Measurements from ENCODE around the gene PARD3B. TPM values are rescaled to one million over a fixed set of nuclear protein-coding genes. Genes with fewer than 3 reads are reported as not detected.
A peak's percentile ranks its signal among the peaks of the same experiment; 100 is the strongest.

The PARD3B gene
- total and polyA plus RNA-seq, 2 of the 4 experiments (the other 2 are of a cell fraction) = 3.3 to 15.6 TPM

DNA sequence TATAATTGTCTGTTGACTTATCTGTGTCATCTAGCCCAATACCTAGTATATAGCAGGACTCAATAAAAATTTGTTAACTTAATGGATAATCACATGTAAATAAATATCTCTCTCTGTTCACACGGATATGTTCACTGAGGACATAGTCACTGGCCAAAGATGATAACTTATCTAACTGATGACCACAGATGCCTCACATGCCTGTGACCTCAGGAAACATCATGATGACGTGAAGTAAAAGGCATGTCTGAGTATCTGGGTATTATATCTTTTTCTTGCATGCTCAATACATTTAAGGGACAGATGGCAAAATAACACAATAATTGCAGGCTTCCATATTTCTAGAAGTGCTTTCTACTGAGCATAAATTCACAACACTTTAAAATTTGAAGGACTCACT lies 41.4 kb upstream of the PARD3B start:
- Histone ChIP-seq H4K5ac (ENCODE audit: low read depth, low read length) (no peak overlapping the region), H2AK5ac (ENCODE audit: low read depth, low read length) (no peak overlapping the region), H2BK5ac (ENCODE audit: low read depth, low read length, poor library complexity, severe bottlenecking) (no peak overlapping the region), H4K8ac (ENCODE audit: low read depth in 2 of 2, low read length in 2 of 2) (no peak overlapping the region), H3K9me1 (ENCODE audit: insufficient read depth, low read length) (0 out of 2 replicates have a peak, but pooled peaks cover 2% of the 10 kb centered on the region), H2AFZ (replicated peaks; ENCODE audit: low read length, poor library complexity) (no peak overlapping the region), H3K4me2 (ENCODE audit: low read depth, low read length) (no peak overlapping the region), H3K79me1 (ENCODE audit: low read depth in 1 of 2, low read length in 2 of 2) (no peaks in the 10 kb centered on the region), H3K36me3 (ENCODE audit: control insufficient read depth, insufficient read depth, low read length) (no peaks in the 10 kb centered on the region), H2BK120ac (ENCODE audit: low read depth, low read length) (no peak overlapping the region), H3K23ac (ENCODE audit: low read depth, low read length) (no peak overlapping the region), H2BK20ac (ENCODE audit: low read depth, low read length) (no peak overlapping the region), H4K20me1 (ENCODE audit: insufficient read depth, low read length) (no peaks in the 10 kb centered on the region), H3K4me3 (ENCODE audit: insufficient read depth, low read depth, low read length) (no peak overlapping the region), H2AK9ac (replicated peaks; ENCODE audit: low read depth, low read length, poor library complexity) (no peak overlapping the region), H3K9me3 (ENCODE audit: control insufficient read depth, insufficient read depth, low read length) (no peaks in the 10 kb centered on the region), H3K4ac (ENCODE audit: low read depth, low read length) (no peak overlapping the region), H3K9ac (ENCODE audit: low read depth, low read length) (no peak overlapping the region), H3K18ac (ENCODE audit: low read depth, low read length) (no peak overlapping the region), H3K56ac (ENCODE audit: extremely low read depth, insufficient read depth, low read length) (no peak overlapping the region), H4K91ac (ENCODE audit: insufficient read depth, low read depth, low read length) (no peak overlapping the region), H3K14ac (replicated peaks; ENCODE audit: low read depth, low read length) (0 out of 2 replicates have a peak overlapping the region, but pooled peaks have one; percentile 24), H3K4me1 (ENCODE audit: control insufficient read depth, insufficient read depth, low read length) (no peaks in the 10 kb centered on the region), H3K27ac (ENCODE audit: insufficient read depth, low read length) (no peak overlapping the region), H3K27me3 (ENCODE audit: control insufficient read depth, insufficient read depth, low read length) (no peaks in the 10 kb centered on the region), H2BK15ac (ENCODE audit: low read depth, low read length) (no peak overlapping the region)
- in situ Hi-C loops (cut with MboI; ENCODE audit: low sequenced_read_pairs) (no loop called here), intact Hi-C loops (cut with micrococcal nuclease) (no loop called here), dilution Hi-C loops (cut with HindIII; ENCODE audit: low sequenced_read_pairs, unreplicated experiment) (no loop called here)
- ChIA-PET POLR2A (ENCODE audit: unreplicated experiment) (no interaction called here), CTCF (no interaction called here)
- BruUV-seq (replicated peaks) = no TSS peak
- WGBS, 2 experiments (ENCODE audit: extremely low coverage in 2 of 2, insufficient read length in 1 of 2) = no CpG with 5 or more reads among the region's 2 CpGs
- ATAC-seq (ENCODE audit: low read depth) (no peak), DNase-seq (peak; percentile 79)
- TF ChIP-seq BHLHE40 (IDR thresholded peaks at IDR 0.05; ENCODE audit: low read depth, low read length) (peak; percentile 65; the same call in 1 of the 2 replicates), FOS (IDR thresholded peaks at IDR 0.05; ENCODE audit: low read depth, low read length) (0 out of 2 replicates have a peak, but pooled peaks have one; percentile 4), MAFK (IDR thresholded peaks at IDR 0.05; ENCODE audit: low read depth, low read length) (no peak)
